Stimulated activated CD8-positive, alpha-beta memory T cell treated with anti-CD3 and anti-CD28 coated beads, Interleukin-12 subunit alpha, Interleukin-12 subunit beta, amount 100 ng/mL, for 4 hours (primary cell): ENCODE results near the gene SEC14L6.
"Not testable (repeated sequence)": the region's sequence is repeated elsewhere in the genome, so short reads cannot be mapped to it uniquely, and the experiment has no call there.

Experiments
- DNase-seq: peaks from one replicate; pipeline ENCODE4 v3.0.0-alpha.2; 2020; ENCODE audit warnings: low read depth

SEC14L6 gene

GRCh38 chr22:30546616-30547015 lies at the start of gene SEC14L6:
Gene SEC14L6, minus strand, starts transcription at chr22:30546741. Its CDS starts 59 bp downstream, at chr22:30546682.
- no peak for DNase-seq

GRCh38 chr22:30596199-30596598 lies 49.7 kb upstream of the SEC14L6 start:
- no peak for DNase-seq

GRCh38 chr22:30592360-30592713 lies 45.8 kb upstream of the SEC14L6 start:
- not testable (repeated sequence) for DNase-seq

- DNase-seq: peak; percentile 88
Measured at GRCh38 chr22:30591588-30592359, 45.2 kb upstream of the SEC14L6 start, which contains the start of gene PES1. Gene PES1, minus strand, starts transcription at chr22:30591910. Its CDS starts 77 bp downstream, at chr22:30591833.

GRCh38 chr22:30591191-30591587 lies 44.6 kb upstream of the SEC14L6 start:
- no peak for DNase-seq

GRCh38 chr22:30586414-30586813 lies 39.9 kb upstream of the SEC14L6 start:
- no peak for DNase-seq

GRCh38 chr22:30584441-30584840 lies 37.9 kb upstream of the SEC14L6 start:
- DNase-seq: no peak

- DNase-seq: no peak
Measured at GRCh38 chr22:30582788-30583545, 36.4 kb upstream of the SEC14L6 start.

GRCh38 chr22:30582051-30582450 lies 35.5 kb upstream of the SEC14L6 start:
- no peak for DNase-seq

GRCh38 chr22:30580896-30581295 lies 34.4 kb upstream of the SEC14L6 start:
- DNase-seq: no peak

- DNase-seq: no peak
Measured at GRCh38 chr22:30578481-30578880, 31.9 kb upstream of the SEC14L6 start.

GRCh38 chr22:30575859-30576258 lies 29.3 kb upstream of the SEC14L6 start:
- no peak for DNase-seq

GRCh38 chr22:30574997-30575671 lies 28.6 kb upstream of the SEC14L6 start:
- no peak for DNase-seq

GRCh38 chr22:30574095-30574981 lies 27.8 kb upstream of the SEC14L6 start, which contains the start of gene GAL3ST1:
Gene GAL3ST1, minus strand, starts transcription at chr22:30574665. Its CDS starts 17,273 bp downstream, at chr22:30557392.
- DNase-seq: no peak

- DNase-seq: no peak
Measured at GRCh38 chr22:30573594-30574094, 27.1 kb upstream of the SEC14L6 start.

- no peak for DNase-seq
Measured at GRCh38 chr22:30572840-30573593, 26.5 kb upstream of the SEC14L6 start.

- no peak for DNase-seq
Measured at GRCh38 chr22:30572210-30572609, 25.7 kb upstream of the SEC14L6 start.

- DNase-seq: no peak
Measured at GRCh38 chr22:30569674-30570202, 23.2 kb upstream of the SEC14L6 start.

- DNase-seq: no peak
Measured at GRCh38 chr22:30568137-30568805, 21.7 kb upstream of the SEC14L6 start.

GRCh38 chr22:30567277-30567676 lies 20.7 kb upstream of the SEC14L6 start:
- DNase-seq: not testable (repeated sequence)
